Activated T-helper 2 cell treated with anti-CD3 and anti-CD28 coated beads, Interferon-gamma antibody, Interleukin-2, Interleukin-4, amounts not matched to agents 10 μg/mL and 5 μg/mL and 100 μg/mL, durations not matched to agents 14 hours and 24 hours and 36 hours (primary cell): ENCODE data around the gene NCAM2. TPM values are rescaled to one million over a fixed set of nuclear protein-coding genes. Genes with fewer than 3 reads are reported as not detected.

Experiments used
- DNase-seq: peaks from one replicate; pipeline ENCODE4 v3.0.0; 2021; ENCODE audit warnings: low spot score
- H3K27ac Mint-ChIP-seq: one replicate; pipeline ENCODE4 v1.8.0; 2021; ENCODE audit warnings: mixed read lengths
- H3K27me3 Mint-ChIP-seq: one replicate; pipeline ENCODE4 v1.8.0; 2021; ENCODE audit warnings: low read depth, mixed read lengths
- H3K36me3 Mint-ChIP-seq: one replicate; pipeline ENCODE4 v1.8.0; 2021; ENCODE audit warnings: low read depth, mixed read lengths
- H3K4me1 Mint-ChIP-seq: one replicate; pipeline ENCODE4 v1.8.0; 2021; ENCODE audit warnings: low read depth, mixed read lengths
- H3K4me3 Mint-ChIP-seq: one replicate; pipeline ENCODE4 v1.8.0; 2021; ENCODE audit warnings: low read depth, mild to moderate bottlenecking, moderate library complexity, mixed read lengths
- H3K9me3 Mint-ChIP-seq: one replicate; pipeline ENCODE4 v1.8.0; 2021; ENCODE audit warnings: mixed read lengths
- intact Hi-C: fragments of 100-400 bp; cut with micrococcal nuclease; formaldehyde crosslinking; loops from one replicate; pipeline ENCODE4 v1.15.1; 2023
- total RNA-seq: library from RNA; stranded (reverse); gene quantifications from 2 replicates; pipeline ENCODE4 v1.2.3, GENCODE V29; 2022

The NCAM2 gene
- total RNA-seq, 1 donor from 2014 or later, result not detected

DNA sequence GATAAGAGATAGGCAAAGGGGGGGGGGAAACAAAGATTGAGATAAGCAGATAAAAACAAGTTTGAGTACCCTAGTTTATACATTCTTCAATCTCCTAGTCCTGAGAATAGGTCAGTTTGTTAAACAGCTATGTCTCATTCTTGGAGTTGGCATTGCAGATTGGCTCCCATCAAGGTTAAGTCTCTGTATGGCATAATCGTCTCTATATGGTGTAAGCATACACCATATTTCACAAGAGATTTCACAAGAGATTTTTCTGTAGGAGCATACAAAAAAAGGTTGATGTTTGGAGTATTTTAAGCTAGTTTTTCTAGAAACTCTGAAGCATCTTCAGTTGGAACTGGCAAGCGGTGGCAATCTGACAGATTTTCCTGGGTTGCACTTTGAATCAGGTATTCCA is 35.8 kb downstream of the NCAM2 start:
- intact Hi-C loops, result no loop called here
- H3K4me1 Mint-ChIP-seq, result no peaks in the 10 kb centered on the region
- H3K36me3 Mint-ChIP-seq, result no peaks in the 10 kb centered on the region
- no peaks in the 10 kb centered on the region for H3K27me3 Mint-ChIP-seq
- H3K9me3 Mint-ChIP-seq, result no peaks in the 10 kb centered on the region
- no peak overlapping the region for H3K27ac Mint-ChIP-seq
- no peak overlapping the region for H3K4me3 Mint-ChIP-seq
- no peak for DNase-seq

DNA sequence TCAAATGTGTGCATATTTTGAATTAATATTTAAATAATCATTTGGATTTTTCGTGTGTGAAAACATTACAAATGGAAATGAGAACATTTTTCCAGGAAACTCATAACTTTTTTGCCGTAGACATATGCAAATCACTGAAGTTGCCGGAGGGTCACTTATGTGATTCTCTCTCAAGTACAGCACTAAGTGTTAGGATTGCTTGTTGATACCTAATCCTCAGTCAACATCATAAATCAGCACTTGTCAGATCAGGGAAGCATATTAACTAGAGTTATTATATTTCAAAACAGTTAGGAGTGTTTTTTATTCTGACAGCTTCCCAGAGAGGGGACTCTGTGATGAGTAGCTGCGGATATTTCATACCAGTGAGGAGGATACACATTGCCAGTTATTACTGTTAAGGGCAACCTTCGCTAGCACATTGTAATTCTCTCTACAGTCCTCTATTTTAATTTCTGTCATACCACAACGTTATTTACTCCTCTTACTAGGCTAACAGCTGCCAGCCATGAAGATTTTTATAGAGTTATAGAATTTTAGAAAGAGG is 41.5 kb downstream of the NCAM2 start:
- intact Hi-C loops, result no loop called here
- H3K27me3 Mint-ChIP-seq, result no peaks in the 10 kb centered on the region
- H3K9me3 Mint-ChIP-seq, result no peaks in the 10 kb centered on the region
- H3K4me1 Mint-ChIP-seq, result no peaks in the 10 kb centered on the region
- no peak overlapping the region for H3K4me3 Mint-ChIP-seq
- no peaks in the 10 kb centered on the region for H3K36me3 Mint-ChIP-seq
- no peak for DNase-seq
- H3K27ac Mint-ChIP-seq, result no peak overlapping the region

- Mint-ChIP-seq H3K9me3 (no peaks in the 10 kb centered on the region), H3K4me1 (no peaks in the 10 kb centered on the region), H3K27ac (no peak overlapping the region), H3K36me3 (no peaks in the 10 kb centered on the region), H3K4me3 (no peak overlapping the region), H3K27me3 (no peaks in the 10 kb centered on the region)
- intact Hi-C loops, result no loop called here
- no peak for DNase-seq
Measured at GRCh38 chr21:21045518-21045917, 47.3 kb downstream of the NCAM2 start.

DNA sequence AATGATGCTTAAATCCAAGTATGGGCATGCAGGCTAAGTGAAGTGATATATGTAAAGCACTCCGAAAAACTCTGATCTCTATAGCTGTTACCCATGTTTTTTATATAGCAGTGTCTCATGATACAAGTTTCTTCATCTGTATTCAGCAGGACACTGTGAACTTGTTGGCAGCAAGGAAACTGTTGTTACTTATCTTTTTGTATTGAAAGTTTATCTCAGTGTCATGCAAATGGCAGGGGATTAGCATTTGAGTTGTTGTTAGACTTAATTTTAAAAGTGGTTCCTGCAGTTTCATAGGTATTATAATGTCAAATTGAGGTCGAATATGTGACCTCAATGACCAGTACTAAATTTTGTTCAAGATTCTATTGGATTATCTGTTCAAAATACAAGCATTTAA is 47.9 kb downstream of the NCAM2 start:
- Mint-ChIP-seq H3K9me3 (no peaks in the 10 kb centered on the region), H3K4me3 (no peak overlapping the region), H3K36me3 (no peaks in the 10 kb centered on the region), H3K27ac (no peak overlapping the region), H3K4me1 (no peaks in the 10 kb centered on the region), H3K27me3 (no peaks in the 10 kb centered on the region)
- intact Hi-C loops, result no loop called here
- DNase-seq, result no peak

DNA sequence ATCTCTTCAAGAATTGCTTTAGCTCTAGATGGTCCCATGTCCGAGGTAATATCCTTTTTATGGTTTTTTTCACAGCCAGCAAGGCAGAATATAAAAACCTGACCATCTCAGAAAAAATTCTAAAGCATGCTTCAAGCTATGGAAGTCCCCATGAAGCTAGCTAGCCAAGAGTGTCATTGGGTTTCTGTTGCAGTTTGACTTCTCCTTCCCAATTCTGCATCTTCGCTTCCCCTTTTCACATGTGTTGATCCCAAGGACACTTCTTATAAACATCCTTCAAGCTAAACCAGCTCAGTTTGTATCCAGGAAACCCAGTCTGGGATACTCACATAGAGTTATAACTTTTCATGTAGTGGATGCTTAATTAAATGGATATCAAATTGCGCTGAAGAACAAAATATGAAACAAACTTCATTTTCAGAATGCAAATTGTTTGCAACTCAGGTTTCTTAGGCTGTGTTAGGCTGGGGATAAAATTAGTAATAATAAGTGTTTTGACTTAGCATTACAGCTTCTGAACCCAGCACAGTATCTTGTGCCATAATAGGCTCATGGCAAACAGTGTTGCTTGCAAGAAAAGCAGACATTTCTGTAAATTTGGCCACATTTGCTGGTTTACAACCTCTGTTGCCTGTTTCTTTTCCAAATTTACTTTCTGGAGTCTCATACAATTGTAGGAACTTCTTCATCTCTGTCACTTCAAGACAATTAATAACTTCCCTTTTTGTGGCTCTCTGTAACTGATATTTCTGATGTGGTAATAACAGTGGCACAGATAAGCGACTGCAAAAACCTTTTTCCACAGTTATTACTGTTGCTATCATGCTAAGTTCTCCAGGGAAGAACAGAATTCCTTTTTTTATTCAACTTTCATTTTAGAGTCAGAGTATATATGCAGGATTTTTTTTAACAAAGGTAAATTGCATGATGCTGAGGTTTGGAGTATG is 53.2 kb downstream of the NCAM2 start:
- H3K27ac Mint-ChIP-seq, result no peak overlapping the region
- H3K4me3 Mint-ChIP-seq, result no peak overlapping the region
- intact Hi-C loops, result no loop called here
- no peaks in the 10 kb centered on the region for H3K36me3 Mint-ChIP-seq
- no peaks in the 10 kb centered on the region for H3K9me3 Mint-ChIP-seq
- no peak for DNase-seq
- H3K4me1 Mint-ChIP-seq, result no peaks in the 10 kb centered on the region
- no peaks in the 10 kb centered on the region for H3K27me3 Mint-ChIP-seq

GRCh38 chr21:21052672-21053071 is 54.5 kb downstream of the NCAM2 start:
- Mint-ChIP-seq H3K4me1 (no peaks in the 10 kb centered on the region), H3K27me3 (no peaks in the 10 kb centered on the region), H3K9me3 (no peaks in the 10 kb centered on the region), H3K4me3 (no peak overlapping the region), H3K27ac (no peak overlapping the region), H3K36me3 (no peaks in the 10 kb centered on the region)
- DNase-seq, result no peak
- intact Hi-C loops, result no loop called here

DNA sequence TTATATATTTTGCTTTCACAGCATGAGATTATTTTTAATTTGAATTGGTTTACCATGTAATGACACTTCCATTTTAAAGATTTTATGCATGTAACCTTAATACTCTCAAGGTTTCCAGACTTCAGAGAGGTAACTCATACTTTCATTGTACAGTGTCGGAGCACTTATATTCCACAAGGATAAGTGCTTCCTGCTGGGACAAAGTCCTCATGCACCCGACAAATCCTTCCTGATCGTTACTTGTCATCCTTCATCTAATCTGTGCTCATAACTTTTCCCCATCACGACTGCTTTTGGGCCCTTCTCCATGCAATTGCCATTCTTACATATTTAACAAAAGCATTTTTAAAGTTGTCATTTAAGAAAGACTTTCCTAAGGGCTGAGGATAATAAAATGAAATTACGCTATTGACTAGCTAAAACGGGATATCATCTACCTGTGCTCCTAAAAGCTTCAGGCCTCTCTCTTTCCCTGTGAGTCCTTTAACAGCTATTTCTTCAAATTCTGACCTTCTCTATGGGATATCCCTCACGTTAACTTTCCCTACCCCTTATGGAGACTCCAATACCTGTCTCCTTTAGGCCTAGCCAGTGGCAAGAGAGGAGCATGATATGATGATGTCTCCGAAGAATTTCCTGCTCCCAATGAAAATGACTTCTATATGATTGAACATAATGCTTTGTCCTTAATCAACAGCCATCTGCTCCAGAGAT is 59.3 kb downstream of the NCAM2 start:
- no peak overlapping the region for H3K27ac Mint-ChIP-seq
- intact Hi-C loops, result no loop called here
- no peaks in the 10 kb centered on the region for H3K27me3 Mint-ChIP-seq
- H3K9me3 Mint-ChIP-seq, result no peaks in the 10 kb centered on the region
- no peaks in the 10 kb centered on the region for H3K36me3 Mint-ChIP-seq
- H3K4me1 Mint-ChIP-seq, result no peaks in the 10 kb centered on the region
- no peak overlapping the region for H3K4me3 Mint-ChIP-seq
- no peak for DNase-seq

GRCh38 chr21:21063828-21064227 is 65.6 kb downstream of the NCAM2 start:
- H3K27ac Mint-ChIP-seq, result no peak overlapping the region
- H3K36me3 Mint-ChIP-seq, result no peaks in the 10 kb centered on the region
- no peaks in the 10 kb centered on the region for H3K4me1 Mint-ChIP-seq
- H3K27me3 Mint-ChIP-seq, result no peaks in the 10 kb centered on the region
- H3K9me3 Mint-ChIP-seq, result no peaks in the 10 kb centered on the region
- H3K4me3 Mint-ChIP-seq, result no peak overlapping the region
- intact Hi-C loops, result no loop called here
- no peak for DNase-seq

DNA sequence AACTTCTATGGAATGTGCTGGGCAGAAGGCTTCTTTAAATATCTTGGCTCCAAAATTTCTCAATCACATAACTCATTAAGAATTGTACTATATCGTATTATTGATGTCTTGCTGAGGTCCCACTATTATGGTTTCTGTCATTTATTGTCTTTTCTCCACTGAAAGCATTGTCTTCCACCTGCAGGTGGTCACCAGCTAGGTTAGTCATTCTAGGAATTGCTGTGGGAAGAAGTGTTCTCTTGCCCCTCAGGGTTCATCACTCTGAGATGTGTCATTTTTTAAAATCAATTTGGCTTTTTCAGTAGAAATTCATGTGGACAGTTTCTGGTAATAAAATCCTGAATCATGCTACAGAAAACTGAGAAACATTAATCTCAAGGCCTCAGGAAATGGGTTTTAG is 66.1 kb downstream of the NCAM2 start:
- H3K9me3 Mint-ChIP-seq, result no peaks in the 10 kb centered on the region
- H3K36me3 Mint-ChIP-seq, result no peaks in the 10 kb centered on the region
- no peak overlapping the region for H3K4me3 Mint-ChIP-seq
- no peak for DNase-seq
- H3K27me3 Mint-ChIP-seq, result no peaks in the 10 kb centered on the region
- H3K27ac Mint-ChIP-seq, result no peak overlapping the region
- intact Hi-C loops, result no loop called here
- H3K4me1 Mint-ChIP-seq, result no peaks in the 10 kb centered on the region

- no peak overlapping the region for H3K4me3 Mint-ChIP-seq
- peaks cover 3% of the 10 kb centered on the region for H3K9me3 Mint-ChIP-seq
- no peaks in the 10 kb centered on the region for H3K4me1 Mint-ChIP-seq
- H3K27ac Mint-ChIP-seq, result no peak overlapping the region
- intact Hi-C loops, result no loop called here
- no peaks in the 10 kb centered on the region for H3K27me3 Mint-ChIP-seq
- no peak for DNase-seq
- H3K36me3 Mint-ChIP-seq, result no peaks in the 10 kb centered on the region
Measured at GRCh38 chr21:21067375-21067774, 69.2 kb downstream of the NCAM2 start.

DNA sequence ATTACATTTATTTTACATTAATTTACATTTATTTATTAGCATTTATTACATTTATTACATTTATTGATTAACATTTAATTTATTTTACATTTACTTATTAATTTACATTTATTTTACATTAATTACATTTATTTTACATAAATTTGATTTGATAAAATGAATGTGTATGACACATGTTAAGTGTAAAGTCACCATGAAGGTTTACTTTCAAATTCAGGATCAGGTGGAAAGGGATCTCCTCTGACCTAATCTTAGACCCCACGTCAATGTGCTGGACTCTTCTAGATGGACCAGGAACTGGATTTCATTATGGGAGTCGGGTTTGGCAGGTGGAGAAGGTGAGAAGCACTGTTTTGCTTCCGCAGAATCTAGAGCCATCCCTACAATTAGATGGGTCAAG is 76.1 kb downstream of the NCAM2 start:
- intact Hi-C loops, result no loop called here

DNA sequence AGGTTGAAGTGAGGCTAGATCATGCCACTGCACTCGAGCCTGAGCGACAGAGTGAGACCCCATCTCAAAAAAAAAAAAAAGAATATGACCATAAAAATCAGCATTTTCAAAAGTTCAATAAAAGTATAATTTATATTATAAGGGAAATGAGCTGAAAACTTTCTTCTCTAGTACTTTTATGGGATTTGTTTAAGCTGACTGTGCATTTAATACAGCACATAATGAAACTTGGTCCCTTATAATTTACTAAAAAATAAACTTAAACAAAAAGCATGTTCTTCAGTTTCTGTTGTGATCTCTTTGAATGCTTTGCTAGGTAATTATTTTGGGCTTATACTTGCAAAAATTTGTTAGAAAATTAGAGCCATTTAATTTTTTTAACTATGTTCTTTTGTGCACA is 77.8 kb downstream of the NCAM2 start:
- Mint-ChIP-seq H3K4me1 (no peaks in the 10 kb centered on the region), H3K27me3 (no peaks in the 10 kb centered on the region), H3K36me3 (no peaks in the 10 kb centered on the region), H3K27ac (no peak overlapping the region), H3K9me3 (no peaks in the 10 kb centered on the region), H3K4me3 (no peak overlapping the region)
- intact Hi-C loops, result no loop called here
- DNase-seq, result no peak

More for the DNA sequence above, 76.1 kb downstream of the NCAM2 start:
- H3K9me3 Mint-ChIP-seq, result peaks cover 3% of the 10 kb centered on the region
- H3K36me3 Mint-ChIP-seq, result no peaks in the 10 kb centered on the region
- no peak for DNase-seq
- H3K4me3 Mint-ChIP-seq, result no peak overlapping the region
- no peak overlapping the region for H3K27ac Mint-ChIP-seq
- no peaks in the 10 kb centered on the region for H3K4me1 Mint-ChIP-seq
- H3K27me3 Mint-ChIP-seq, result no peaks in the 10 kb centered on the region

DNA sequence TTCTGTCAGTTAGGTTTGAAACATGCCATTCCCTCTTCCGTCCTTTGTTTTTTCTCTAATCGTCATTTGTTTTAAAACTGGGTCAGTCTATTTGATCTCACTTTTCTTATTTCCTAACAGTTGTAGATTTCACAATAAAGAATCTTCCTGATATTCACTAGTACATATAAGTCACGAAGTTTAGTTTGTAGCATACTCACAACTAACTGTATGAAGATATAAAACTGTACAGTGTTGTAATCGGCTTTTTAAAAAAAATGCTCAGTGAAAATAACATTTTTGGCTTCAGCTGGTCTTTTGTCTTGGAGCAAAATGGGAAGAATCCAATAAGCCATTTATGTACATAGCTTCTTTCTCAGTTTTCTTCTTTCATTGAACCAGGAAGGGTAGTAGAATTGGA is 78.3 kb downstream of the NCAM2 start:
- Mint-ChIP-seq H3K4me3 (no peak overlapping the region), H3K9me3 (no peaks in the 10 kb centered on the region), H3K27me3 (no peaks in the 10 kb centered on the region), H3K4me1 (no peaks in the 10 kb centered on the region), H3K36me3 (no peaks in the 10 kb centered on the region), H3K27ac (no peak overlapping the region)
- no peak for DNase-seq
- intact Hi-C loops, result no loop called here
